Muscle of leg (tissue), 11 donors: ENCODE data around the gene PDHX. TPM values are rescaled to one million over a fixed set of nuclear protein-coding genes. Genes with fewer than 3 reads are reported as not detected.

Experiments
- DNase-seq: peaks from one replicate; pipeline ENCODE4 v3.0.0; 2013
- H3K27ac ChIP-seq: one replicate; pipeline ENCODE4 v1.5.1; 2013; ENCODE audit warnings: mild to moderate bottlenecking, low read length, control low read depth
- H3K27me3 ChIP-seq: one replicate; pipeline ENCODE4 v1.6.1; 2013; ENCODE audit warnings: low read length; ENCODE audit not compliant: control insufficient read depth, insufficient read depth
- H3K36me3 ChIP-seq: one replicate; pipeline ENCODE4 v1.6.1; 2013; ENCODE audit warnings: low read length; ENCODE audit not compliant: control insufficient read depth, insufficient read depth
- H3K4me1 ChIP-seq: one replicate; pipeline ENCODE4 v1.6.1; 2013; ENCODE audit warnings: low read length; ENCODE audit not compliant: control insufficient read depth, insufficient read depth
- H3K4me3 ChIP-seq: one replicate; pipeline ENCODE4 v1.5.1; 2013; ENCODE audit warnings: low read length, control low read depth
- H3K9me3 ChIP-seq: replicated peaks from 2 replicates; pipeline ENCODE4 v1.6.1; 2013; ENCODE audit warnings: low read depth, low read length; ENCODE audit not compliant: control insufficient read depth
- WGBS: methylation state at CpG from one replicate; pipeline ENCODE4 v1.1.5; 2013; ENCODE audit warnings: missing lambda C conversion rate; ENCODE audit not compliant: insufficient coverage; 5-methylcytosine and 5-hydroxymethylcytosine counted together
- polyA plus RNA-seq, 8 donors: library from polyadenylated mRNA; unstranded; fragments of 120-200 nt; gene quantifications; one replicate each; pipeline versions ENCODE4 v1.2.1 to v1.2.3, GENCODE V29; 2013; ENCODE audit warnings: inconsistent platforms in 1 of 8, low replicate concordance in 1 of 8; ENCODE audit not compliant: insufficient read length in 8 of 8, insufficient read depth in 1 of 8
- total RNA-seq: library from RNA; stranded (reverse); fragments of 120-200 nt; gene quantifications from one replicate; pipeline ENCODE4 v1.2.4, GENCODE V29; 2013

Gene PDHX
- total and polyA plus RNA-seq, 9 donors, result 21.8 to 30.3 (median 24.0) TPM

GRCh38 chr11:35041070-35041554, 124.7 kb downstream of the PDHX start:
- Histone ChIP-seq H3K27me3 (no peaks in the 10 kb centered on the region), H3K9me3 (no peaks in the 10 kb centered on the region), H3K4me3 (no peak overlapping the region), H3K4me1 (peaks cover 18% of the 10 kb centered on the region), H3K27ac (no peak overlapping the region), H3K36me3 (no peaks in the 10 kb centered on the region)
- WGBS, result no CpG with 5 or more reads among the region's 4 CpGs
- no peak for DNase-seq

- Histone ChIP-seq H3K4me1 (peaks cover 16% of the 10 kb centered on the region), H3K9me3 (no peaks in the 10 kb centered on the region), H3K27me3 (no peaks in the 10 kb centered on the region), H3K27ac (no peak overlapping the region), H3K36me3 (no peaks in the 10 kb centered on the region), H3K4me3 (no peak overlapping the region)
- no peak for DNase-seq
These were observed 125.8 kb downstream of the PDHX start for GRCh38 chr11:35042224-35042623.

- Histone ChIP-seq H3K36me3 (no peaks in the 10 kb centered on the region), H3K27ac (peak overlapping the region; percentile 70), H3K4me1 (peaks cover 16% of the 10 kb centered on the region), H3K4me3 (no peak overlapping the region), H3K9me3 (no peaks in the 10 kb centered on the region), H3K27me3 (no peaks in the 10 kb centered on the region)
- no CpG with 5 or more reads among the region's 3 CpGs for WGBS
- peak; percentile 57 for DNase-seq
These were observed 126.5 kb downstream of the PDHX start for GRCh38 chr11:35042913-35043312.

GRCh38 chr11:35043936-35044335, 127.5 kb downstream of the PDHX start:
- Histone ChIP-seq H3K9me3 (no peaks in the 10 kb centered on the region), H3K4me1 (peaks cover 16% of the 10 kb centered on the region), H3K36me3 (no peaks in the 10 kb centered on the region), H3K27me3 (no peaks in the 10 kb centered on the region), H3K4me3 (no peak overlapping the region), H3K27ac (peak overlapping the region; percentile 70)
- WGBS, result no CpG with 5 or more reads among the region's 1 CpG
- peak; percentile 73 for DNase-seq

GRCh38 chr11:35045236-35045820, 128.9 kb downstream of the PDHX start:
- no peaks in the 10 kb centered on the region for H3K9me3 ChIP-seq
- H3K27me3 ChIP-seq, result no peaks in the 10 kb centered on the region
- peaks cover 18% of the 10 kb centered on the region for H3K4me1 ChIP-seq
- no peak overlapping the region for H3K27ac ChIP-seq
- DNase-seq, result peak; percentile 73
- H3K4me3 ChIP-seq, result no peak overlapping the region
- no peaks in the 10 kb centered on the region for H3K36me3 ChIP-seq
- WGBS, result 73% methylated on average over 6 of the region's 8 CpGs

Other genes starting within 250 kb of the PDHX start
- gene APIP, start 239 bp upstream of the PDHX start, total RNA-seq, result 23.0 TPM
- 10 to 100 TPM; 21.3 to 28.3 (median 26.3) TPM for gene APIP, start 239 bp upstream of the PDHX start, polyA plus RNA-seq
- gene CD44, start 222.6 kb downstream of the PDHX start, total RNA-seq, result 75.0 TPM
- 100 to 1,000 TPM; 112 to 192 (median 139) TPM for gene CD44, start 222.6 kb downstream of the PDHX start, polyA plus RNA-seq